ENCODE measurements around the gene NFIX.

NFIX gene

GRCh38 chr19:13060233-13060963, 65.1 kb downstream of the NFIX start:
- no peak for DNase-seq

- peak; percentile 54 for DNase-seq
These were observed 66.0 kb downstream of the NFIX start for GRCh38 chr19:13060964-13061927.

- no peak for DNase-seq
These were observed 67.0 kb downstream of the NFIX start for GRCh38 chr19:13062317-13062716.

GRCh38 chr19:13063461-13064091, 68.3 kb downstream of the NFIX start:
- DNase-seq, result no peak

GRCh38 chr19:13064092-13064489, 68.8 kb downstream of the NFIX start:
- no peak for DNase-seq

- no peak for DNase-seq
These were observed 71.0 kb downstream of the NFIX start for GRCh38 chr19:13066226-13066625.

- no peak for DNase-seq
These were observed 71.9 kb downstream of the NFIX start for GRCh38 chr19:13066933-13067807.

- no peak for DNase-seq
These were observed 73.0 kb downstream of the NFIX start for GRCh38 chr19:13068085-13068846.

- no peak for DNase-seq
These were observed 74.4 kb downstream of the NFIX start for GRCh38 chr19:13069415-13070359.

GRCh38 chr19:13070425-13071140, 75.3 kb downstream of the NFIX start:
- DNase-seq, result no peak

GRCh38 chr19:13071444-13072187, 76.3 kb downstream of the NFIX start:
- peak; percentile 45 for DNase-seq

GRCh38 chr19:13072188-13072908, 77.1 kb downstream of the NFIX start:
- peak; percentile 45 for DNase-seq

- no peak for DNase-seq
These were observed 78.0 kb downstream of the NFIX start for GRCh38 chr19:13073263-13073662.

- no peak for DNase-seq
These were observed 79.1 kb downstream of the NFIX start for GRCh38 chr19:13074378-13074777.

- DNase-seq, result no peak
These were observed 81.0 kb downstream of the NFIX start for GRCh38 chr19:13076320-13076719.

- DNase-seq, result no peak
These were observed 81.5 kb downstream of the NFIX start for GRCh38 chr19:13076787-13077186.

GRCh38 chr19:13077240-13077639, 82.0 kb downstream of the NFIX start:
- no peak for DNase-seq

GRCh38 chr19:13078381-13078780, 83.1 kb downstream of the NFIX start:
- DNase-seq, result no peak

All from NCI-H1694 treated with DMSO at 0.1 percent for 48 hours (cell line).